Measurements from ENCODE around the gene IER3. TPM values are rescaled to one million over a fixed set of nuclear protein-coding genes. Genes with fewer than 3 reads are reported as not detected.

Gene IER3
- polyA plus RNA-seq, 5 donors, result 7.6 to 23.0 (median 14.1) TPM

GRCh38 chr6:30749554-30750378, 5.4 kb upstream of the IER3 start:
- no peak for DNase-seq

- DNase-seq, result no peak
Observed at GRCh38 chr6:30748851-30749540, 4.6 kb upstream of the IER3 start.

- DNase-seq, result no peak
Observed at GRCh38 chr6:30747902-30748769, 3.8 kb upstream of the IER3 start.

- no peak for DNase-seq
Observed at GRCh38 chr6:30747300-30747687, 2.9 kb upstream of the IER3 start.

- peak in 1 of 2 donors; percentile 41 for DNase-seq
Observed at GRCh38 chr6:30743099-30744053, 971 bp downstream of the IER3 start.

- peak; percentile 91 to 92 for DNase-seq
Observed at GRCh38 chr6:30742316-30743098, 1.8 kb downstream of the IER3 start, which contains the start of gene FLOT1. TSS of gene FLOT1 (minus strand) at chr6:30742687. CDS start at chr6:30742189, 498 bp downstream.

GRCh38 chr6:30741789-30742315, 2.5 kb downstream of the IER3 start:
- DNase-seq, result no peak

- no peak for DNase-seq
Observed at GRCh38 chr6:30741063-30741779, 3.1 kb downstream of the IER3 start.

- DNase-seq, result no peak
Observed at GRCh38 chr6:30740540-30740870, 3.8 kb downstream of the IER3 start.

GRCh38 chr6:30738532-30738931, 5.8 kb downstream of the IER3 start:
- no peak for DNase-seq

- DNase-seq, result no peak
Observed at GRCh38 chr6:30735668-30736314, 8.6 kb downstream of the IER3 start.

- no peak for DNase-seq
Observed at GRCh38 chr6:30732237-30732943, 12.0 kb downstream of the IER3 start.

- no peak for DNase-seq
Observed at GRCh38 chr6:30730601-30731435, 13.5 kb downstream of the IER3 start.

- DNase-seq, result no peak
Observed at GRCh38 chr6:30727920-30728553, 16.3 kb downstream of the IER3 start.

- no peak for DNase-seq
Observed at GRCh38 chr6:30726506-30727413, 17.6 kb downstream of the IER3 start.

Measured in right lung (tissue), 5 donors.